ENCODE measurements around the gene SREBF1. TPM values are rescaled to one million over a fixed set of nuclear protein-coding genes. Genes with fewer than 3 reads are reported as not detected.
A peak's percentile ranks its signal among the peaks of the same experiment; 100 is the strongest.

Gene SREBF1
- total RNA-seq, 2 donors from 2014 or later = 67.2 to 103 TPM

DNA sequence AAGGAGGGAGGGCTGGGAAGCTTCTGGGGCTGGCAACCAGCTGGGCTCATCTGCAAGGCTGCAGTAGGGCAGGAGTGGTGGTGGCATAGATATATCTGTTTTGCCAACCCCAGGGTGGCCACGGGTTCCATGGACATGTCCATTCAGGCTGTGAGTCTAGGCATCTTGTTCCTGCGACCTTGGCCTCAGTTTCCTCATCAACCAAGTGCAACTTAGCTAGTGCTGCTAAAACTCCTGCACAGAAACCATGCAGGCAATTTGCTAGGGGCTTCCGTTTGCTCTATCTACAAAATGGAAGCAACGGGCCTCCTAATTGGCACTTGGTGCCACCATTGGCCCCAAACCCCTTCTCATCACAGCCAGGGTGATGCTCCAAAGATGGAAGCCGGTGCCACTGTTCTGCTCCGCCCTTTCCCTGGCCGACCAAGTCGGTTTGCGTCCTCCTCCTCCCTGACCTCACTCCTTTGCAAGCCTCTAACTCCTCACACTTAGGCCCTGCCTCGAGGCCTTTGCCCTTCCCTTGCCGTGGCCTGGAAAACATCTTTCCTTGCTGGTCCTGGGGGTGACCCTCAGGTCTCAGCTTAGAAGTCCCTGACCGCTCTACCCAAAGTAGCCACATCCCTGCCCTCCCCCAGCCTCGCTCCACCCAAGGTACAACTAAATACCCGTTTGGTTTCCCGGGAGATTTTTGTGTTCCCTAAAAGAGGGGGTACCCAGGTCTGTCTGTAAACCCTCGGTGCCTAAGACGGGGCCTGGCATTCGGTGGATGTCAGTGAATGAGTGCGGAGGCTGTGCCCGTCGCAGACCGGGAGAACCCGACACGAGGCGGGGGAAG is 1.2 kb downstream of the SREBF1 start:
- peaks cover 14% of the 10 kb centered on the region in 2 donors for H3K36me3 Mint-ChIP-seq
- ATAC-seq (peak in 1 of 2 donors; percentile 1), DNase-seq (ENCODE audit: low spot score in 2 of 2) (no peak)
- peaks cover 0 to 7% of the 10 kb centered on the region in 2 donors for H3K9me3 Mint-ChIP-seq
- peak overlapping the region; percentile 90 to 97 for H3K27ac Mint-ChIP-seq

DNA sequence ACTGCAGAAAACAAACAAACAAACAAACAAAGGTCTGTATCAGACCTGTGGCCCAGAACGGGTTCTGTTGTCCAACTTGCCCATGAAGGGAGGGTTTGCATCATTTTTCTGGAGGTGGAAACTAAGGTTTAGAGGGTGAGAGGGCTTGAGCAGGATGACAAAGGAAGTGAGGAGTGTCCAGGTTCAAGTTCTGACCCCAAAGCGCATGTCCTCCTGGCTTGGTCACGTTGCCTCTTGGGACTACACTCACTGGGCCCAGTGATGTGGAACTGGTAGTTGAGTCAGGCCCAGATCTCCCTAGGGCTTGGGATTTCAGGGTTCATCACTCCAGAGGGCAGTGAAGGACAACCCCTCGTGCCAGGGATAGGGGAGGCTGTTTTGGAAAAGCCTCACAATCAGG is 1.8 kb downstream of the SREBF1 start:
- Mint-ChIP-seq H3K27ac (peak overlapping the region; percentile 23 to 90), H3K36me3 (peaks cover 14% of the 10 kb centered on the region in 2 donors)
- ATAC-seq = no peak

GRCh38 chr17:17833658-17834357 is 3.0 kb downstream of the SREBF1 start:
- Mint-ChIP-seq H3K27ac (peak overlapping the region; percentile 79 to 90), H3K36me3 (peaks cover 14% of the 10 kb centered on the region in 2 donors), H3K9me3 (peaks cover 0 to 7% of the 10 kb centered on the region in 2 donors)
- no peak for DNase-seq (ENCODE audit: low spot score in 2 of 2)
- ATAC-seq = no peak

More for the DNA sequence above, 1.8 kb downstream of the SREBF1 start:
- no peak for DNase-seq (ENCODE audit: low spot score in 2 of 2)
- peaks cover 0 to 7% of the 10 kb centered on the region in 2 donors for H3K9me3 Mint-ChIP-seq

DNA sequence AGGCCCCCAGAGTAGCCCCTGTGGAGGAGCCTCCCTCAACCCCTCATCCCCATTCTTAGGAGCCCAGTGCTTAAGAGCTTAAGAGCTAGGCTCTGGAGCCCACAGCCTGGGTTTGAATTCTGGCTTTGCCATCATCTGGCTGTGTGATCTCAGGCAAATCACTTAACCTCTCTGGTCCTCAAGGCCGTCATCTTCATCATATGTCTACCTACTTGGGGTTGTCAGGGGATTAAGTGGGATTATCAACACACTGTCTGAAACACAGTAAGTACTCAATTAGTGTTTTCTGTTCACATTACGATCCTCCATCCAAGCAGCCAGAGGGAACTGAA is 4.8 kb downstream of the SREBF1 start:
- Mint-ChIP-seq H3K36me3 (peaks cover 14 to 16% of the 10 kb centered on the region in 2 donors), H3K9me3 (peaks cover 0 to 7% of the 10 kb centered on the region in 2 donors), H3K27ac (peak overlapping the region in 1 of 2 donors; percentile 1)
- DNase-seq (ENCODE audit: low spot score in 2 of 2) = no peak
- no peak for ATAC-seq

GRCh38 chr17:17831208-17832031 is 5.4 kb downstream of the SREBF1 start:
- Mint-ChIP-seq H3K27ac (peak overlapping the region in 1 of 2 donors; percentile 52), H3K9me3 (peaks cover 0 to 7% of the 10 kb centered on the region in 2 donors), H3K36me3 (peaks cover 14 to 21% of the 10 kb centered on the region in 2 donors)
- ATAC-seq = no peak
- no peak for DNase-seq (ENCODE audit: low spot score in 2 of 2)

DNA sequence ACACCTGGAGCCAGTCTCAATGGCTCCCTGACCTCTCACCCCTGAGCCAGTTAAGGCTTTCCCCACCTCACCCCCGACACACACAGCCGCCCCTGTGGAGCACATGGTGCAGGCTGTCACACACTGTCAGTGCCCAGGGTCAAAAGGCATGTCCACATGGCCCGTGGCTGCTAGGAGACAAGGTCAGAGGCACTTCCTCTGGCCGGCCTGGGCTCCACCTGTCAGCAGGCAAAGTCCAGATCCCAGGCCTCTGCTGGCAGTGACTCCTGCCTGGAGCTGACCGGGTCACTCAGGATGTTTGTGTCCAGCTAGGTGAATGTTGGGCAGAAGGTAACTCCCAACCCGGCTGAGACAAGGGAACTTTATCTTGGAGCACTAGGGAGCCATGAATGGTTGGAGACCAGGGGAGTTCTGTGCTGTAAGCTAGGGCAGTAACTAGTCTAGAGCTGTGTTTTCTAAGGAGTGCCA is 6.0 kb downstream of the SREBF1 start:
- DNase-seq (ENCODE audit: low spot score in 2 of 2) (no peak), ATAC-seq (no peak)
- Mint-ChIP-seq H3K9me3 (peaks cover 0 to 5% of the 10 kb centered on the region in 2 donors), H3K36me3 (peaks cover 10 to 25% of the 10 kb centered on the region in 2 donors), H3K27ac (peak overlapping the region in 1 of 2 donors; percentile 52)

- DNase-seq (ENCODE audit: low spot score in 2 of 2) = no peak
- no peak for ATAC-seq
- peaks cover 7 to 25% of the 10 kb centered on the region in 2 donors for H3K36me3 Mint-ChIP-seq
- H3K9me3 Mint-ChIP-seq = peaks cover 0 to 5% of the 10 kb centered on the region in 2 donors
- no peak overlapping the region for H3K27ac Mint-ChIP-seq
These were observed 6.6 kb downstream of the SREBF1 start for GRCh38 chr17:17830269-17830567.

- ATAC-seq (no peak), DNase-seq (ENCODE audit: low spot score in 2 of 2) (no peak)
- Mint-ChIP-seq H3K36me3 (peaks cover 0 to 15% of the 10 kb centered on the region in 2 donors), H3K27ac (no peak overlapping the region), H3K9me3 (no peaks in the 10 kb centered on the region)
These were observed 8.8 kb downstream of the SREBF1 start for GRCh38 chr17:17827826-17828621.

DNA sequence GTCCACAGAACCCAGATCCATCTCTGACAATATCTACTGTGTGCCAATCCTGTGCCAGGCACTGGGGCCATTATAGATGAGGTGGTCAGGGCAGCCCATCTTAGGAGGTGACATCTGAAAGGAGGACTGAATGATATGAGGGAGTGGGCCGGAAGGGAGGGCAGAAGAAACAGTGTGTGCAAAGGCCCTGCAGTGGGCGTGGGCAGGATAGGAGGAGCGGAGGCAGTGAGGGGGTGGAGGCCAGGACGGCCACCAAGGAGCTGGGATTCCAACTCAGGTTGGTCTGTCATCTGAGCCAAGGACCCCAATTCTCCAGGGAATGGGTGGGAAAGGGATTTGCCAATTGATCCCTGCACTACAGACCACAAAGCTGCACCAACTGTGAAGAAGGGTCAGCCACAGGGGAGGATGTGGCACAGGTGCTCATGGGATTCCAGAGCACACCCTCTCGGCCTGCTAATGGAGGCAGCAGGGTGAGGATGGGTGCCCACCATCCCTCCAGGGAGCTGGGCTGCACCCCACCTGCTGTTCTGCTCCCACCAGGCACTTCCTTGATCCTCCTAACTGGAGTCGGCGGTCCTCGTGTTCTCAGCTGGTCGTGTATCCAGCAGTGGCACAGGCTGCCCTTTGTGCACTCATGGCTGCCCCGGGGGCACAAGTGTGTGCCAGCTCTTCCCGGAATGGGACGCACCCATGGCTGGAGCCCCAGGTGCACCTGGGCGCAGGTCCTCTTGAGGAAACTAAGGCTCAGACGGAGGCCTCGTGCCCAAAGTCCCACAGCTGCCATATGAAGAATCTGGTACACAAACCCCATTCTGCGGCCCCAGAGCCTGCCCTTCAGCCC is 9.6 kb downstream of the SREBF1 start:
- ATAC-seq (no peak), DNase-seq (ENCODE audit: low spot score in 2 of 2) (no peak)
- Mint-ChIP-seq H3K27ac (peak overlapping the region in 1 of 2 donors; percentile 91), H3K36me3 (peaks cover 0 to 20% of the 10 kb centered on the region in 2 donors), H3K9me3 (no peaks in the 10 kb centered on the region)

DNA sequence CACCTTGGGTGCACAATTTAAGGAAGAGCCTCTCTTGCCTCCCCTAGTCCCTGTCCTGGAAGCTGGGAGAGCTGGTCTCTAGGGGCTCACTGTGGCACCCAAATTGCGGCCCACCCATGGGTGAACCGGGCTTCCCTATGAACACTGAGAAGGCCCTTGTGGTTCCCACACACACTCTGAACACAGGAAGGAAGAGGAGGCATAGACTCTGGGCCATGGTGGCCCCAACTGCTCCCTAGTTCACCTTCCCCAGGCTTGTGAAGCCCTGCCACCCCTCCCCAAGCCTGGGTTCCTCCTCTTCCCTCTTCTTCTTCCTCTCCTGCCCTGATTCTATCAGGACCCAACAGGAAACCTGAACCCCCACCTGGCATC is 10.5 kb downstream of the SREBF1 start:
- no peak for ATAC-seq

GRCh38 chr17:17824783-17825614 is 11.8 kb downstream of the SREBF1 start:
- Mint-ChIP-seq H3K9me3 (no peaks in the 10 kb centered on the region), H3K36me3 (peaks cover 0 to 21% of the 10 kb centered on the region in 2 donors), H3K27ac (peak overlapping the region; percentile 75 to 81)
- DNase-seq (ENCODE audit: low spot score in 2 of 2) = no peak
- ATAC-seq = no peak

More for the DNA sequence above, 10.5 kb downstream of the SREBF1 start:
- Mint-ChIP-seq H3K27ac (peak overlapping the region; percentile 12 to 91), H3K36me3 (peaks cover 0 to 21% of the 10 kb centered on the region in 2 donors), H3K9me3 (no peaks in the 10 kb centered on the region)
- no peak for DNase-seq (ENCODE audit: low spot score in 2 of 2)

GRCh38 chr17:17824119-17824782 is 12.5 kb downstream of the SREBF1 start:
- ATAC-seq = peak in 1 of 2 donors; percentile 71
- DNase-seq (ENCODE audit: low spot score in 2 of 2) = peak in 1 of 2 donors; percentile 90
- H3K36me3 Mint-ChIP-seq = peaks cover 3 to 28% of the 10 kb centered on the region in 2 donors
- H3K9me3 Mint-ChIP-seq = no peaks in the 10 kb centered on the region
- H3K27ac Mint-ChIP-seq = peak overlapping the region; percentile 81 to 95

GRCh38 chr17:17823433-17824118 is 13.2 kb downstream of the SREBF1 start:
- H3K36me3 Mint-ChIP-seq = peaks cover 10 to 34% of the 10 kb centered on the region in 2 donors
- ATAC-seq (peak; percentile 44 to 82), DNase-seq (ENCODE audit: low spot score in 2 of 2) (peak; percentile 79)
- no peaks in the 10 kb centered on the region for H3K9me3 Mint-ChIP-seq
- H3K27ac Mint-ChIP-seq = peak overlapping the region; percentile 81 to 95
